H1 (cell line): ENCODE measurements around the gene RMC1.

ENCODE experiments used
- ASH2L ChIP-seq: fragments of 200-600, 300-600 bp; sonication (generic); IDR thresholded peaks from one replicate; pipeline ENCODE4 v1.7.1; 2017; ENCODE audit warnings: low read length
- BACH1 ChIP-seq: IDR thresholded peaks from 2 replicates; pipeline ENCODE4 v1.6.1; 2012; ENCODE audit warnings: low read length, improper control_type of control experiment
- CHD2 ChIP-seq: IDR thresholded peaks from 2 replicates; pipeline ENCODE4 v1.6.1; 2012; ENCODE audit warnings: low read length, improper control_type of control experiment
- CTCF ChIP-seq, 3 experiments: IDR thresholded peaks; 1 replicate in 2 of 3; 2 replicates in 1 of 3; pipeline versions ENCODE4 v1.5.1 to v1.6.1; 2011; ENCODE audit warnings: low read length in 3 of 3, mild to moderate bottlenecking in 3 of 3, inconsistent platforms in 2 of 3, low read depth in 1 of 3, moderate library complexity in 1 of 3; ENCODE audit not compliant: insufficient read depth in 1 of 3; ENCODE audit errors: control extremely low read depth in 1 of 3
- POLR2A ChIP-seq, 2 experiments: IDR thresholded peaks; 1 replicate in 1 of 2; 2 replicates in 1 of 2; pipeline ENCODE4 v1.6.1; 2011; ENCODE audit warnings: low read depth in 2 of 2, low read length in 2 of 2, mild to moderate bottlenecking in 2 of 2; ENCODE audit errors: control extremely low read depth in 1 of 2
- SP4 ChIP-seq: IDR thresholded peaks from 2 replicates; pipeline ENCODE4 v1.6.1; 2012; ENCODE audit warnings: low read length, inconsistent platforms
- USF2 ChIP-seq: IDR thresholded peaks from 2 replicates; pipeline ENCODE4 v1.6.1; 2011; ENCODE audit warnings: low read length, improper control_type of control experiment

- no peak for TF ChIP-seq CHD2
- TF ChIP-seq SP4, result no peak
- no peak for TF ChIP-seq ASH2L
- TF ChIP-seq CTCF (IDR thresholded peaks at IDR 0.05; ENCODE audit: control extremely low read depth in 1 of 3, insufficient read depth in 1 of 3, low read depth in 1 of 3, low read length in 3 of 3), result no peak
- no peak for TF ChIP-seq USF2
- TF ChIP-seq POLR2A (IDR thresholded peaks at IDR 0.05; ENCODE audit: control extremely low read depth in 1 of 2, low read depth in 2 of 2, low read length in 2 of 2), result no peak
- TF ChIP-seq BACH1, result no peak
Measured at GRCh38 chr18:23565916-23566547, 62.7 kb downstream of the RMC1 start.
